Stomach (tissue), 4 donors: ENCODE data around the gene IGSF21.

Source experiments
- CTCF ChIP-seq, 7 experiments: fragments of 450-650 bp in 4 of 7; fragments of 200-600 bp in 3 of 7; sonication (generic) in 3 of 7; IDR thresholded peaks; one replicate each; pipeline ENCODE4 v1.5.1; 2016 to 2019; ENCODE audit warnings: antibody characterized with exemption in 7 of 7, control low read depth in 2 of 7, mild to moderate bottlenecking in 1 of 7
- POLR2A ChIP-seq, 4 donors: fragments of 450-650 bp; IDR thresholded peaks; one replicate each; pipeline ENCODE4 v1.6.1; 2016; ENCODE audit warnings: antibody characterized with exemption in 4 of 4, control low read depth in 2 of 4, mild to moderate bottlenecking in 1 of 4, moderate library complexity in 1 of 4
- POLR2AphosphoS5 ChIP-seq, 3 donors: sonication (generic); formaldehyde crosslinking; IDR thresholded peaks; one replicate each; pipeline ENCODE4 v1.6.1; 2016; ENCODE audit warnings: antibody characterized with exemption in 3 of 3

DNA sequence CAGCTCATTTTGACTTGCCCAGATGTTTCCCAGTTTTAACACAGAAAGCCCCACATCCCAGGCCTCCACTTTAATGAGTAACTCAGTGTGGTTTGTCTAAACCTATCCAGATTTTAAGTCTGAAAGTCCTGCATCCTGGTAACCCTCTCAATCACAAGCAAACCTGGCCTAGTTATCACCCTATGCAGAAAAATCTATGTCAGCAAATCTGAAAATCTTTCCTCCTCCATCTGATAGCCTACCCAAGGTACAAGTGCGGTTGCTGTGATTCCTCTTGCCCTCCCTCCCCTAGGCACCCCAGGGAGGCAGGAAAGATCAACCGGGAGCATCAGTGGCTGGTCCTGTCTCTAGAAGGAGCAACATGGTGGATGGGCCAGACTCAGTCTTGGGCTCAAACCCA, 163.7 kb downstream of the IGSF21 start:
- TF ChIP-seq POLR2A (IDR thresholded peaks at IDR 0.05) (no peak), CTCF (IDR thresholded peaks at IDR 0.05) (no peak), POLR2AphosphoS5 (IDR thresholded peaks at IDR 0.05) (no peak)
